Keratinocyte (primary cell): ENCODE measurements around the gene MED27.

Experiments
- CTCF ChIP-seq, 3 experiments: IDR thresholded peaks in 1 of 3; conservative IDR thresholded peaks in 1 of 3; optimal IDR thresholded peaks in 1 of 3; 2 replicates in 2 of 3; 3 replicates in 1 of 3; pipeline versions ENCODE3 to v1.5.1; 2011; ENCODE audit warnings: low read length in 3 of 3, mild to moderate bottlenecking in 3 of 3, moderate library complexity in 2 of 3, control low read depth in 1 of 3, inconsistent platforms in 1 of 3; ENCODE audit not compliant: insufficient read depth in 2 of 3; ENCODE audit errors: extremely low read depth in 1 of 3
- EZH2 ChIP-seq: IDR thresholded peaks from one replicate; pipeline ENCODE4 v1.6.1; 2012; ENCODE audit warnings: inconsistent platforms, mild to moderate bottlenecking, low read length, moderate library complexity

DNA sequence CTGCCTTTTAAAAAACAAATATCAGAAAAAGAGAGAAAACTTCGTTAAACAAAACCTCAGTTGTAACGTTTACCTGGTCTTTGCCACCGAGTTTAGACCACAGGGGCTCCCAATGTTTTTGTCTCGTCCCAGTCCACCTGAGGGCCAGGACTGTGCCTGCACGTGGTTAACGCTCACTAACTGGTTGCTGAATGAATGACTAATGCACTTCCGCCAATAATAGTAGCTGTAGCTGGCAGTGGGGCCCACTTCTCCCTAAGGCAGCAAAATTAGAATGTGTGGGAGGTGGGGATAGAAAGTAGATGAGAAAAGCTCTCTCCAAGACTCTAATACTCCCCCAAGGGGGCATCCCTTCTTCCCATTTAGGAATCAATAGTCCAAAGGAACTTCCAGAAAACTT, 29.1 kb upstream of the MED27 start:
- no peak for TF ChIP-seq CTCF (optimal IDR thresholded peaks at IDR 0.05 in 1 of 3, IDR thresholded peaks at IDR 0.05 in 1 of 3, conservative IDR thresholded peaks at IDR 0.05 in 1 of 3; ENCODE audit: extremely low read depth in 1 of 3, insufficient read depth in 2 of 3, low read length in 3 of 3)
- TF ChIP-seq EZH2, result no peak
